Tibial artery (tissue), 4 donors: ENCODE measurements around the gene OTP.

Source experiments
- DNase-seq, 2 donors: peaks; one replicate each; pipeline ENCODE4 v3.0.0-alpha.2; 2019
- H3K27ac ChIP-seq, 2 donors: fragments of 200-600 bp; sonication (generic) in 1 of 2; 1 replicate in 1 of 2; 2 replicates in 1 of 2; pipeline ENCODE4 v1.5.1; 2018 to 2019; ENCODE audit warnings: mild to moderate bottlenecking in 1 of 2
- H3K27me3 ChIP-seq, 2 donors: fragments of 200-600 bp; sonication (generic) in 1 of 2; one replicate each; pipeline versions ENCODE4 v1.5.1 to v1.6.0; 2016 to 2019
- H3K36me3 ChIP-seq, 3 donors: fragments of 200-600 bp; sonication (generic) in 2 of 3; one replicate each; pipeline ENCODE4 v1.5.1; 2016 to 2019; ENCODE audit warnings: mild to moderate bottlenecking in 2 of 3
- H3K4me1 ChIP-seq, 4 donors: fragments of 200-600 bp; sonication (generic) in 2 of 4; 1 replicate in 3 of 4; 2 replicates in 1 of 4; pipeline ENCODE4 v1.5.1; 2016 to 2019
- H3K4me3 ChIP-seq, 2 donors: fragments of 200-600 bp; sonication (generic) in 1 of 2; 1 replicate in 1 of 2; 2 replicates in 1 of 2; pipeline ENCODE4 v1.5.1; 2018 to 2019; ENCODE audit warnings: mild to moderate bottlenecking in 2 of 2
- H3K9me3 ChIP-seq, 3 donors: fragments of 200-600 bp; sonication (generic) in 1 of 3; one replicate each; pipeline ENCODE4 v1.5.1; 2016 to 2019
- intact Hi-C: fragments of 100-400 bp; cut with DNase I; formaldehyde crosslinking; loops from one replicate; pipeline ENCODE4 v1.15.0; 2023; ENCODE audit warnings: low total_unique reads
- TF ChIP-seq, protein P1 (sequence below), 2 experiments: fragments of 200-600 bp in 1 of 2; fragments of 450-650 bp in 1 of 2; IDR thresholded peaks; one replicate each; pipeline ENCODE4 v1.5.1; 2017 to 2019; ENCODE audit warnings: antibody characterized with exemption in 2 of 2, mild to moderate bottlenecking in 1 of 2, moderate library complexity in 1 of 2

The OTP gene

DNA sequence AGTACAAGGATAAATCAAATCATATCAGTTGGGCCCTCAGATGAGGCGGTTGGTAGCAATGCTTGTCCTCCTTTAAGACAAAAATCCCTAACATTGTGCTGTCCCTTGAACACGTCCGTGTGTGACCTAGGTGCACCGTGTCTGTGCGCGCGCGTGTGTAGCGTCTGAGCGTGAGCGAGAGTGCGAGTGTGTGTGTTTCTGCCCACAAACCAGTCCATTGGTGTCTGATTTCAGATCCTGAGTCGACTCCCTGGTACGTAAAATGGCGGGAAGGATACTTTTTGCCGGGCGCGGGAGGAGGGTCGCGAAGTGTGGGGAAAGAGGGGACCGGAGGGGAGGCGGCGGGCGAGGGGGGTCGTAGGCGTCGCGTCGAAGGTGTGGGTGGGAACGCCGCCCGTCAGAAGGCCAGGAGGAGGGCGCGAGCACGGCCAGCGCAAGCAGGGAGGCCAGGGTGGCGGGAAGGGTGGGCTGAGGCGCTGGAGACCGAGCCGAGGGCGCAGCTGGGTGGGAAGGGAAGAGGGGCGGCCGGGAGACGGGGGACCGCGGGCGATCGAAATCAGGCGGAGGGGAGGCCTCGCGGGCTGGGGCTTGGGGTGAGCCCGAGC is 8.9 kb downstream of the OTP start:
- Histone ChIP-seq H3K4me3 (peak overlapping the region; percentile 44 to 57), H3K27me3 (peaks cover 3 to 85% of the 10 kb centered on the region in 2 donors)
- intact Hi-C loops: no loop called here

DNA sequence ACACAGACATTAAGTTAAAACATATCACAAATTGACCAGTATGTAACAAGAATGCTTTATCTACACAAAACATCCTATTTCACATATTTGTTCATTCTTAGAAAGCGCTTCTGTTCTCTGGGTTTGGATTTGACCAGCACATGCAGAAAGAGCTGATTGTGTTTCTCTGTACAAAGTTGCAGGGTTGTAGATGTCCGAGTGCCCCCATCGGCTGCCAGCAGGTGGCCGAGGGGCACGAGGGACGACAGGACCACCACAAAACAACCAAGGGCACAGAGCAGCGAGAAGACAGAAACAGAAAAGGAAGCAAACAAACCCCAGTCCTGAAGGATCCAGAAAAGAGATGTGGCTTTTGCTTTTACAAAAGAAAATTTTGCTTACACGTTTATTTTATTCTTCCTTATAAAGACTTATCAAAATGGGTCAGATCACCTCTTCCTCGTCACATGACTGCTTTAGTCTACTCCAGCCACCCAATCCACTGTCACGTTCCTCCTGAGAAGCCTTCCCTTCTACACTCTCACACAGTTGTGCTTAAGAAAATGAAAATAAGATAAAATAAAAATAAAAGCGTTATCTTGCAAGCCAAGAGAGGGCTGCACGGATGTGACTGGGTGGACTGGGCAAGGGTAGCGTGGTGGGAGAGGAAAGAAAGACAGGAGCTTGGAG is 9.5 kb downstream of the OTP start:
- H3K4me1 ChIP-seq: peaks cover 0 to 32% (median 26%) of the 10 kb centered on the region in 4 donors
- no peaks in the 10 kb centered on the region for H3K36me3 ChIP-seq
- peak overlapping the region in 1 of 2 donors; percentile 57 for H3K4me3 ChIP-seq
- peaks cover 3 to 81% of the 10 kb centered on the region in 2 donors for H3K27me3 ChIP-seq
- intact Hi-C loops: no loop called here
- peaks cover 0 to 7% (median 0%) of the 10 kb centered on the region in 3 donors for H3K9me3 ChIP-seq
- TF ChIP-seq, protein P1, sequence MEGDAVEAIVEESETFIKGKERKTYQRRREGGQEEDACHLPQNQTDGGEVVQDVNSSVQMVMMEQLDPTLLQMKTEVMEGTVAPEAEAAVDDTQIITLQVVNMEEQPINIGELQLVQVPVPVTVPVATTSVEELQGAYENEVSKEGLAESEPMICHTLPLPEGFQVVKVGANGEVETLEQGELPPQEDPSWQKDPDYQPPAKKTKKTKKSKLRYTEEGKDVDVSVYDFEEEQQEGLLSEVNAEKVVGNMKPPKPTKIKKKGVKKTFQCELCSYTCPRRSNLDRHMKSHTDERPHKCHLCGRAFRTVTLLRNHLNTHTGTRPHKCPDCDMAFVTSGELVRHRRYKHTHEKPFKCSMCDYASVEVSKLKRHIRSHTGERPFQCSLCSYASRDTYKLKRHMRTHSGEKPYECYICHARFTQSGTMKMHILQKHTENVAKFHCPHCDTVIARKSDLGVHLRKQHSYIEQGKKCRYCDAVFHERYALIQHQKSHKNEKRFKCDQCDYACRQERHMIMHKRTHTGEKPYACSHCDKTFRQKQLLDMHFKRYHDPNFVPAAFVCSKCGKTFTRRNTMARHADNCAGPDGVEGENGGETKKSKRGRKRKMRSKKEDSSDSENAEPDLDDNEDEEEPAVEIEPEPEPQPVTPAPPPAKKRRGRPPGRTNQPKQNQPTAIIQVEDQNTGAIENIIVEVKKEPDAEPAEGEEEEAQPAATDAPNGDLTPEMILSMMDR (IDR thresholded peaks at IDR 0.05): no peak
- H3K27ac ChIP-seq: no peak overlapping the region
- no peak for DNase-seq

More for the DNA sequence above, 8.9 kb downstream of the OTP start:
- Histone ChIP-seq H3K9me3 (peaks cover 0 to 7% (median 0%) of the 10 kb centered on the region in 3 donors), H3K27ac (no peak overlapping the region), H3K36me3 (no peaks in the 10 kb centered on the region), H3K4me1 (peaks cover 0 to 32% (median 26%) of the 10 kb centered on the region in 4 donors)
- no peak for DNase-seq
- TF ChIP-seq, protein P1 (IDR thresholded peaks at IDR 0.05): no peak

DNA sequence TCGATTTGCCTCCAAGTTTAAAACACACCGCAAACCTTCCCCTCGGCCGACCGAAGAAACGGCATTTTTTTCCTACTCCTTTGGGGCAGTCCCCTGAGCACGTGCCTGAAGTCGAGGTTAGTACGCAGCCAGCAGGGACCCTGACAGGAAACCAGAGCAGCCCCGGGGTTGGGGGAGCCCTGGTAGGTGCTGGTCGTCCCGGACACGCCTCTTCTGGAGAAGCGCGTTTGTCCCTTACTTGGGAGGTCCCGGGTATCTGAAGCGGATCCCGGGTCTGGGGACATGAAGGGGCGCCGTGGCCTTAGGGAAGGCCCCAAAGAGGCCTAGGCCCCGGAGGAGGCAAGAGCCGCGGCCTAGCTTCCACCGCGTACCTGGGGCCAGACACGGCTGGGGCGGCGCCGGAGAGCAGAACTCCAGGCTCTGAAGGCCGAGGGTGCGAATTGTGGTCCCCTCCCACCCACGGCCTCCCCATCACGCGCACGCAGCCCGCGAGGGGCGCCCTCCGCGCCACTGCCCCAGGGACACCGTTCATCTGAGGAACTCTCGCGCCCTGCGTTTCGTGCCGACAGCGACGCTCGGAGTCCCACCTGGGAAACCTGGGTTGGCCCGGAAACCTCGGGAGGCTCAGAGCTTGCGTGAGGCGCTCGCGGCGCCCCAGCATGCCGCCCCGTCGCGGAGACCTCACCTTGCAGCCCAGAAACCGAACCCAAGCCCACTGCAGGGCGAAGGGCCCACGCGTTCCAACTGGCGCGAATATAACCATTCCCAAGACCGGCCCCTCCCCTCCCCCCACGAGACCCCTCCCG is 10.4 kb downstream of the OTP start:
- Histone ChIP-seq H3K36me3 (no peaks in the 10 kb centered on the region), H3K27me3 (peaks cover 3 to 72% of the 10 kb centered on the region in 2 donors), H3K9me3 (peaks cover 0 to 7% (median 0%) of the 10 kb centered on the region in 3 donors), H3K4me1 (peaks cover 0 to 32% (median 26%) of the 10 kb centered on the region in 4 donors), H3K4me3 (no peak overlapping the region), H3K27ac (no peak overlapping the region)
- intact Hi-C loops: no loop called here
- TF ChIP-seq, protein P1 (IDR thresholded peaks at IDR 0.05): no peak
- no peak for DNase-seq

DNA sequence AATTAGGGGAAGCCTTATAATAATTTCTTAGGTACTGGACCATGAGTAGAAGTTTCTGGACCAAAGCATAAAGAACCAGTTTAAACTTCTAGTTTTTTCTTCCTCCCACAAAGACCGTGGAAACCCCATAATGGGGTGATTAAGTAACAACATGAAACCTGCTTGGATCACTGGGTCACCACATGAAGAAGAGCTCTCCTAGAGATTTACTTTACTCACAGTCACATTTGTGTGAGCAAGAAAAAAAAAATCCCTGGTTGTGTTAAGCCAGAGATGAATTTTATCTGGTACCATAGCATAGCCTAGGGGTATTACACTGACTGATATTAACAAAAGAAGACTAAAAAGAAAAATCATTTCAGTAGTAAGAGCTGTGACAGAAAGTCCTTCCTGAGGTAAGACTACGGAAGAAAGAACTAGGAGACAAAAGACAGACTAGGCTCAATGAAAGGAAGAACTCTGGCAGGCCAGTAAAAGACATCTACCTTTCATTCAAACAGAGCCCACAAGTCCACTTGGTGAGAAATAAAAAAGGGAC is 15.2 kb downstream of the OTP start:
- H3K36me3 ChIP-seq: no peaks in the 10 kb centered on the region
- peaks cover 3 to 45% of the 10 kb centered on the region in 2 donors for H3K27me3 ChIP-seq
- TF ChIP-seq, protein P1 (IDR thresholded peaks at IDR 0.05): no peak
- no peak overlapping the region for H3K27ac ChIP-seq
- intact Hi-C loops: no loop called here
- H3K9me3 ChIP-seq: peaks cover 0 to 5% (median 0%) of the 10 kb centered on the region in 3 donors
- H3K4me1 ChIP-seq: peaks cover 0 to 4% (median 1%) of the 10 kb centered on the region in 4 donors
- no peak for DNase-seq
- H3K4me3 ChIP-seq: no peak overlapping the region

DNA sequence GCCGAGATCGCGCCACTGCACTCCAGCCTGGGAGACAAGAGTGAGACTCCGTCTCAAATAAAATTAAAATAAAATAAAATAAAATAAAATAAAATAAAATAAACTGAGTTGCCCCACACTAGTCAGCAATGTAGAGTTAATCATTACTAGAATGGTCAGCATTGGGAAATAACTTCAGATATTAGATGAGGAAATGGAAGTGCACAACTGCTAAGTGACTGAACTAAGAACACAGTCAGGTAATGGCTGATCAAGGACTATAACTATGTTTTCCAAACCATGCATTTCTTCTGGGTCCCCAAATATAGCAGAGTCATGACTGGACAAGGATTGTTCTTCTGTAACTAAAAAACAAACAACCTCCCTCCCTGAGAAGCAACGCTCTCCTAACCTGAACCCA is 17.1 kb downstream of the OTP start:
- Histone ChIP-seq H3K9me3 (no peaks in the 10 kb centered on the region), H3K36me3 (no peaks in the 10 kb centered on the region), H3K27ac (no peak overlapping the region), H3K27me3 (peaks cover 0 to 33% of the 10 kb centered on the region in 2 donors), H3K4me1 (no peaks in the 10 kb centered on the region), H3K4me3 (no peak overlapping the region)
- intact Hi-C loops: no loop called here
- TF ChIP-seq, protein P1 (IDR thresholded peaks at IDR 0.05): no peak
- no peak for DNase-seq
